GM12878 (cell line): ENCODE results near the gene LIFR. TPM values are rescaled to one million over a fixed set of nuclear protein-coding genes. Genes with fewer than 3 reads are reported as not detected.

Experiments
- ATAC-seq: fragments of 200-7000 bp; cut with Tn5 transposase; 3 replicates; pipeline ENCODE4 v1.9.1; 2020; ENCODE audit warnings: mild to moderate bottlenecking, moderate library complexity
- BruUV-seq: library from RNA; stranded (reverse); fragments of 400-500 nt; replicated peaks from 2 replicates; lab custom pipeline; 2021; lab: Mats Ljungman, UMichigan
- CTCF ChIA-PET: fragments of 300-600 bp; sonication (Branson Sonifier 250); formaldehyde crosslinking; extraction: SDS; loops from one replicate; lab custom pipeline; 2021; ENCODE audit warnings: inconsistent platforms; lab: Yijun Ruan, JAX
- POLR2A ChIA-PET: fragments of 350-600 bp; formaldehyde crosslinking; extraction: SDS; loops from one replicate; lab custom pipeline; 2021; ENCODE audit warnings: inconsistent platforms; lab: Charles Lee
- RAD21 ChIA-PET: fragments of 300-600 bp; sonication (Branson Sonifier 250); formaldehyde crosslinking; loops from one replicate; lab custom pipeline; 2023; ENCODE audit warnings: antibody characterized with exemption; ENCODE audit not compliant: unreplicated experiment; lab: Charles Lee
- SMC1A ChIA-PET: fragments of 300-600 bp; sonication (Branson Sonifier 250); formaldehyde crosslinking; loops from one replicate; lab custom pipeline; 2023; ENCODE audit not compliant: unreplicated experiment, uncharacterized antibody; lab: Charles Lee
- DNase-seq: peaks from one replicate; pipeline ENCODE4 v3.0.0-alpha.2; 2011; ENCODE audit warnings: low read depth, low spot score
- FAIRE-seq: peaks from 3 replicates; lab custom pipeline; 2011; peaks lifted over from hg19 to GRCh38; lab: Jason Lieb, UNC
- H2AFZ ChIP-seq: 2 replicates; pipeline ENCODE4 v1.6.0; 2011; ENCODE audit warnings: low read depth, low read length, control low read depth; ENCODE audit not compliant: control insufficient read depth
- H3K27ac ChIP-seq: 2 replicates; pipeline ENCODE4 v1.5.1; 2011; ENCODE audit warnings: control low read depth; ENCODE audit not compliant: control insufficient read depth, insufficient read depth
- H3K27me3 ChIP-seq, 2 experiments: replicated peaks in 1 of 2; 2 replicates each; pipeline versions ENCODE4 v1.6.0 to v1.6.1; 2011; ENCODE audit warnings: low read length in 1 of 2; ENCODE audit not compliant: control insufficient read depth in 2 of 2, insufficient read depth in 2 of 2
- H3K36me3 ChIP-seq, 2 experiments: 2 replicates each; pipeline ENCODE4 v1.5.1; 2011; ENCODE audit warnings: low read length in 1 of 2; ENCODE audit not compliant: control insufficient read depth in 2 of 2, insufficient read depth in 2 of 2
- H3K4me1 ChIP-seq: 2 replicates; pipeline ENCODE4 v1.6.1; 2011; ENCODE audit warnings: mild to moderate bottlenecking, low read length, moderate library complexity, mixed read lengths; ENCODE audit not compliant: control insufficient read depth, insufficient read depth
- H3K4me2 ChIP-seq: 2 replicates; pipeline ENCODE4 v1.6.0; 2011; ENCODE audit warnings: control low read depth; ENCODE audit not compliant: control insufficient read depth, insufficient read depth
- H3K4me3 ChIP-seq: fragments of 200-600 bp; sonication (generic); 2 replicates; pipeline ENCODE4 v1.5.1; 2016
- H3K79me2 ChIP-seq: 2 replicates; pipeline ENCODE4 v1.6.0; 2011; ENCODE audit warnings: low read length; ENCODE audit not compliant: control insufficient read depth, insufficient read depth
- H3K9ac ChIP-seq: 2 replicates; pipeline ENCODE4 v1.8.0; 2011; ENCODE audit warnings: low read length, control low read depth, mixed read lengths; ENCODE audit not compliant: control insufficient read depth, insufficient read depth
- H3K9me3 ChIP-seq: replicated peaks from 3 replicates; pipeline ENCODE4 v1.5.1; 2011; ENCODE audit warnings: mild to moderate bottlenecking, low read length; ENCODE audit not compliant: control insufficient read depth, insufficient read depth
- H4K20me1 ChIP-seq: 2 replicates; pipeline ENCODE4 v1.6.0; 2011; ENCODE audit not compliant: control insufficient read depth, insufficient read depth
- CHD1 ChIP-seq: IDR thresholded peaks from 2 replicates; pipeline ENCODE4 v1.6.1; 2012; ENCODE audit warnings: low read depth, low read length, improper control_type of control experiment
- NBN ChIP-seq: fragments of 450-650 bp; IDR thresholded peaks from 2 replicates; pipeline ENCODE4 v1.6.1; 2016
- NR2C1 ChIP-seq: fragments of 450-650 bp; IDR thresholded peaks from 2 replicates; pipeline ENCODE4 v1.6.1; 2017; ENCODE audit warnings: antibody characterized with exemption, mild to moderate bottlenecking, moderate library complexity
- SMAD1 ChIP-seq: fragments of 450-650 bp; IDR thresholded peaks from 2 replicates; pipeline ENCODE4 v1.6.1; 2018; ENCODE audit warnings: mild to moderate bottlenecking, low read depth; ENCODE audit not compliant: partially characterized antibody
- TCF12 ChIP-seq: IDR thresholded peaks from 2 replicates; pipeline ENCODE4 v1.6.1; 2011; ENCODE audit warnings: low read depth, mild to moderate bottlenecking, low read length
- ZNF687 ChIP-seq: fragments of 450-650 bp; IDR thresholded peaks from 2 replicates; pipeline ENCODE4 v1.6.1; 2017; ENCODE audit warnings: mild to moderate bottlenecking, moderate library complexity
- WGBS: methylation state at CpG from one replicate; pipeline ENCODE4 v1.1.6; 2016; ENCODE audit warnings: low lambda C conversion rate; ENCODE audit not compliant: insufficient replicate concordance, insufficient coverage; ENCODE audit errors: missing lambda C conversion rate; 5-methylcytosine and 5-hydroxymethylcytosine counted together
- in situ Hi-C: fragments of 300-500 bp; cut with MboI; formaldehyde crosslinking; loops from 9 replicates; pipeline ENCODE4 v1.14.3; 2018; ENCODE audit warnings: mixed read lengths
- intact Hi-C: fragments of 100-400 bp; cut with micrococcal nuclease; formaldehyde crosslinking; loops from one replicate; pipeline ENCODE4 v1.14.2; 2022; ENCODE audit not compliant: unreplicated experiment
- polyA plus RNA-seq, 11 experiments: library from polyadenylated mRNA; depleted of rRNA in 4 of 11; unstranded in 6 of 11; stranded (reverse) in 5 of 11; fragments of >200 nt; fragmentation: Nextera tagmentation in 4 of 11; fragmentation: Illumina TruSeq in 1 of 11; extraction: Ambion mirVana in 4 of 11; extraction: Trizol in 1 of 11; gene quantifications; 1 replicate in 1 of 11; 2 replicates in 10 of 11; pipeline versions ENCODE4 v1.2.1 to v1.2.3, GENCODE V29; 2011 to 2016; ENCODE audit warnings: inconsistent platforms in 2 of 11, missing spikeins in 2 of 11, low read depth in 1 of 11
- total RNA-seq, 4 experiments: library from RNA; depleted of rRNA in 3 of 4; stranded (reverse); fragments of >200 nt in 3 of 4; fragmentation: Illumina TruSeq in 1 of 4; extraction: Trizol in 1 of 4; gene quantifications; 2 replicates each; pipeline versions ENCODE4 v1.2.1 to v1.2.3, GENCODE V29; 2013 to 2021

The LIFR gene
- total and polyA plus RNA-seq, 10 of the 15 experiments (the other 5 are each of a cell fraction or from before 2014, with no cell fraction given) = 0.10 TPM; not detected in 9

- SMC1A ChIA-PET = no interaction called here
- BruUV-seq = no TSS peak
Observed at GRCh38 chr5:38456657-38457399, 99.6 kb downstream of the LIFR start.

More at GRCh38 chr5:38456657-38457399, 99.6 kb downstream of the LIFR start:
- no peaks in the 10 kb centered on the region for H3K36me3 ChIP-seq
- no peak for DNase-seq
- H2AFZ ChIP-seq = no peak overlapping the region
- peaks cover 0 to 13% of the 10 kb centered on the region in 2 experiments; a peak in 3 of 4 replicates for H3K27me3 ChIP-seq
- H3K4me1 ChIP-seq = peaks cover 16% of the 10 kb centered on the region
- intact Hi-C loops (loop anchor here (10.0 kb wide), 1 partner anchor 618 kb away; the partner anchor contains the start of gene RICTOR), in situ Hi-C loops (no loop called here)
- no peaks in the 10 kb centered on the region for H3K79me2 ChIP-seq
- no peak for FAIRE-seq
- no peak overlapping the region for H3K9ac ChIP-seq
- TF ChIP-seq TCF12 (no peak), SMAD1 (no peak), NBN (no peak), ZNF687 (no peak), NR2C1 (no peak), CHD1 (no peak)
- H3K9me3 ChIP-seq = peaks cover 4% of the 10 kb centered on the region; the same call in 2 of the 3 replicates
- 62% methylated on average over 4 of the region's 4 CpGs for WGBS
- no peak overlapping the region for H3K4me3 ChIP-seq
- POLR2A ChIA-PET = no interaction called here
- ATAC-seq = no peak
- RAD21 ChIA-PET = no interaction called here
- CTCF ChIA-PET = interaction anchor here (6.2 kb wide), 1 partner anchor 15 kb away, joined by 48 read pairs; no protein-coding TSS in a partner anchor
- no peak overlapping the region for H3K4me2 ChIP-seq
- H3K27ac ChIP-seq = no peak overlapping the region
- no peaks in the 10 kb centered on the region for H4K20me1 ChIP-seq
